GM12891 (cell line): ENCODE data around the gene GNPTG.

Source experiments
- POLR2A ChIP-seq: IDR thresholded peaks from 2 replicates; pipeline ENCODE4 v1.6.1; 2011; ENCODE audit warnings: low read depth, low read length, control low read depth
- POLR2AphosphoS5 ChIP-seq: IDR thresholded peaks from 2 replicates; pipeline ENCODE4 v1.6.1; 2011; ENCODE audit warnings: low read depth, low read length, control low read depth
- TAF1 ChIP-seq: IDR thresholded peaks from 2 replicates; pipeline ENCODE4 v1.6.1; 2011; ENCODE audit warnings: low read depth, low read length, control low read depth

DNA sequence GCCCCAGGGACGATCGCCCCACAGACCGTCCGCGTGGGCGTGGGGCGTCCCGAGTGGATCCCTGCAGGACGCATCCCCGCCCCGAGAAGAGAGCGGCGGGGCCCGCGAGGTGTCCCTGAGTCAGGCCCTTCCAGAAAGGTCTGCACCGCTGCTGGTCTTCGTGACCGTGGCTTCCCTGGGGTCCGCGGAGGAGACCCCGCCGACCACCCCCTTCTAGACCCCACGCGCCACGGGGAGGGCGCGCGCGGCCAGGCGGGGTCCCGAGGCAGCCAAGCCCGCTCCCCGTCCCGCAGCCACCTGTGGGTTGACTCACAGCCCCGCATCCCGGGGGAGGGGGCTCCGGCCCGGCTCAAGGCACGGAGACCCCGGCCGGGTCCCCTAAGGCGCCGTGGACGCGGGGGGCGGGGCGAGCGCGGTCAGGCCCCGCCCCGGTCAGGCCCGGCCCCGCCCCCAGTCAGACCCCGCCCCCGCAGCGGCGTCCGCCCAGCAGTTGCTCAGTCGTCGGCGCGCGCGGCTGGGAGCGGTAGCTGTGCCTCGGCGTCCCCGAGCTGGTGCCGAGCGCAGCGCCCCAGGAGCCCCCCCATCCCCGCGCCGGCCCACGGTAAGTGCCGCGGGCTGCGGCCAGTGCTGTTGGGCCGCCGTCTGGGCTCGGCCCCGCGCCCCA is 18.4 kb upstream of the GNPTG start, which contains the start of gene BAIAP3:
- TF ChIP-seq TAF1 (no peak), POLR2A (no peak), POLR2AphosphoS5 (no peak)
